Measurements from ENCODE around the gene NUDT1.
"Not testable (repeated sequence)": the region's sequence is repeated elsewhere in the genome, so short reads cannot be mapped to it uniquely, and the experiment has no call there.

The NUDT1 gene

DNA sequence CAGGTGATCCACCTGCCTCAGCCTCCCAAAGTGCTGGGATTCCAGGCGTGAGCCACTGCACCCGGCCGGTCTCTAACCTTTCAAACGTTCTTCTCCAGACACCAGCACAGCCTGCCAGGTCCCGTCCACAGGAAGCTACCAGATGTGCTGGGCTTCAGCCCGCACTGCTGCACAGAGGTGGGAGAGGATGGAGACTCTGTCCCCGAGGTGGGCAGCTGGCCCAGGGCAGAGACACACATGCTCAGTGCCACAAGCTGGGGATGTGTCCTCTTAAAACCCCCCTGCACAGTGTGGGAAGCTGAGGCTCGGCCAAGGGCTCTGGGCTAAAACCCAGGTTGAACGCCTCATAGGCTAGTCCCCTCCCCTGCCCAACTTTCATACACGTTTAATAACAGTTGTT, 9.4 kb downstream of the NUDT1 start:
- DNase-seq, result no peak

DNA sequence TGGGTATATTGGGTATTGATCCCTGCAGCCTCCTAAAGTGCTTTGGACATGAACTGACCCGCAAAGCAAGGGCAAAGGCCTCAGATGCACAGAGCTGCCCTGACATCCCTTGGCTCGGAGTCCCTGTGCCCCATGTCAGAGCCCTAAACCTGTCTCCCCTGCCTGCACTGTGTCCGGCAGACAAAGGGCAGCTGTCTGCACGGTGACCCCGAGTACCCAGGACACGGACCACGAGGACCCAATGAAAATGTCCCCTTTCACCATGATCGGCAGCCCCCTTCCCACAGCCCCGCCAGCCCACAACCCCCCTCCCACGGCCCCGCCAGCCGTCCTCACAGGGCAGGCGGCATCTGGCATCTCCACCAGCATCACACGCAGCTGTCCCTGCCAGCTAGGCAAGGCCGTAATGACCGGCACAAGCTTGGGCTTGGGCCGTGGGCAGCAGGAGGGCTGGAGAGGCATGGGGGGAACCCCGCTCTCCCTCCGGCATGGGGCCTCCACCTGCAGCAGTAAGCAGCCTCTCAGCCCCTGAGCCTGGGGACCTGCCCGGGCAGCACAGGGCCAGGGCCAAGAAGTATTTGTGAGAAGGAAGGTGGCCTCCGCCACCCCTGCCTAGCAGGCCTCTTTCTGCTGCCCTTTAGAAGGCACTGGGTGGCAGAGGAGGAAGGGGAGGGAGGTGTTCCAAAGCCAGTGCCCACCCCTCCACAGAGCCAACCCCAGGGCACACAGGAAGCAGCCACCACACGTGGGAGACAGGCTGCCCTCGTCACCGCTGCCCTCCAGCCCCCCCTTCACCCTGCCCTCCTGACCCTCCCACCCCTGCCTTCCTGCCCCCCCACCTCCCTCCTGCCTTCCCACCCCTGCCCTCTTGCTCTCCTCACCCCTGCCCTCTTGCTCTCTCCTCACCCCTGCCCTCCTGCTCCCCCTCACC, 10.1 kb downstream of the NUDT1 start:
- DNase-seq, result peak; percentile 10

DNA sequence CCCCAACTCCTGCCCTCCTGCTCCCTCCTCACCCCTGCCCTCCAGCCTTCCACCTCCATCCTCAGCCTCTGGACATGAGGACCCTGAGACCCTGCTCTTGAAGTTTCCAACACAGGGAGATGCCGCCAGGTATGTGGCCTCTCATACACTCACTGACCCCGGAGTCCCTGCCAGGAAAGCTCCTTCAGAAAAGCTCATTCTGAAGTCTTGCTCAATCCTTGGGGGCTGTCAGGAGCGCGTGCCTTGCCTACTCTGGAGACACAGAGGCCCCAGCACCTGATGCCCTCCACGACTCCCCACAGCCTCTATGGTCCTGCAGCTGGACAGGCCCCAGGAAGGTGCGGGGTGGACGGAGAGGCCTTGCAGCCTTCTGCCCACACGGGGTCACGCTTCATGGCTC, 11.0 kb downstream of the NUDT1 start:
- no peak for DNase-seq

DNA sequence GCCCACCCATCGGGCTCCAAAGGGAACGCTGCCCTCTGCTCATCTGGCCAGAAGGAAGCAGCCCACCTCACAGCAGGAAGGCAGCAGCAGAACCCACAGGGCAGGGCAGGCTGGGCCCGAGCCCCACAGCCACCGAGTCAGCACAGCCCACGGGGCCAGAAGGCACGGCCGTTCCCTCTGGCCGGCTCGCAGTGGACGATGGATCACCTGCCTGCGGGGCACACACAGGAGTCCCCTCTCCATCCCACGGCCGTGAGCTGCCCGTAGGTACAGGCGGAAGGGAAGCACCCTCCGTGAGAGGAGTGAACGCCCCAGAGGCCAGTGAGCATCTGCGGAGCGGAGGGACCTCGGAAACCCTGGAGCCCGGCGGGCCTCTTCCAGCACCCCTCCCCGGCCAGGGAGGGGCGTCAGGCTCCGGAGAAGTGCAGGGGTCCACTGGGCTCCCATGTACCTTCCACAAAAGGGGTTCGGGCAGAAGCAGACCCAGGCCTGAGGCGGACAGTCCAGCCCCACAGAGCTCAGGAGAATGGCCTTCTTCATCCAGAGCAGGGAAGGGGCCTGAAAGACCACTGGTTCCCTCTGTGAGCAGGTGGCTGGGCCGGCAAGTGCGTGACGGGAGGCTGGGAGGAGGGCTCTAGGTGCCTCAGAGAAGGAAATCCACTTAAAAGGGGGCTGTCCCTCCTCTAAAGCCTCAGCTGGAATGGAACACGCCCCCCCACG, 11.7 kb downstream of the NUDT1 start:
- DNase-seq, result no peak

DNA sequence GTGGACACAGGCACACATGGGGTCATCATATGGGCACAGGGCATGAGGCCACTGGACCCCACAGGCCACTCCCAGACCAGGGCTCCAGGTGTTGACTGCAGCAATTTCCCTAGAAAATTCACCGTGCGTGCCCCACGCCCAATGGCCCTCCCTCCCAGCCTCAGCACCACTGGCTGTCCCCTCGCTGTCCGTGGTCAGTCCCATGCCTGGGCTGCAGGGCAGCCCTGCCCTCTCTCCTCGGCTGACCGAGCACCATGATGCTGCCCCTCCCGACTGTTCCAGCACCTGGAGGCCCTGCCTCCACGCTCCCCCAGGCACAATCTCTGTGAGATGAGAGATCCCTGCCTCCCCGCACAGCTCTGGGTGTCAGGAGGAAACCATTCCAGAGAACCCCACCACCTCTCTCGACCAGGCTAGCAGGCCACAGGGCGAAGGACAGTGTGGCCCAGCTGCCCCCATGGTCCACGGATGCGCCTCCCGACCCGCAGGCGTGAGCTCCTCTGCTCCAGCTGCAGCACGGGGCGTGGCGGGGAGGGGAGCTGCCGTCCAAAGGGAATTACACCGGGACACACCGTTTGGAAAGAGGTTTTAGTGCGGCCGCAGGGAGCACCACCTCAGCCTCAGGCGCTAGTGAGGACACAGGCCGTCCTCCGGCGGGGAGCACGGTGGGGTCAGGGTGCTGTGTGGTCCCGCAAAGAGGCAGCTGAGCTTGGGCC, 12.6 kb downstream of the NUDT1 start:
- DNase-seq, result no peak

DNA sequence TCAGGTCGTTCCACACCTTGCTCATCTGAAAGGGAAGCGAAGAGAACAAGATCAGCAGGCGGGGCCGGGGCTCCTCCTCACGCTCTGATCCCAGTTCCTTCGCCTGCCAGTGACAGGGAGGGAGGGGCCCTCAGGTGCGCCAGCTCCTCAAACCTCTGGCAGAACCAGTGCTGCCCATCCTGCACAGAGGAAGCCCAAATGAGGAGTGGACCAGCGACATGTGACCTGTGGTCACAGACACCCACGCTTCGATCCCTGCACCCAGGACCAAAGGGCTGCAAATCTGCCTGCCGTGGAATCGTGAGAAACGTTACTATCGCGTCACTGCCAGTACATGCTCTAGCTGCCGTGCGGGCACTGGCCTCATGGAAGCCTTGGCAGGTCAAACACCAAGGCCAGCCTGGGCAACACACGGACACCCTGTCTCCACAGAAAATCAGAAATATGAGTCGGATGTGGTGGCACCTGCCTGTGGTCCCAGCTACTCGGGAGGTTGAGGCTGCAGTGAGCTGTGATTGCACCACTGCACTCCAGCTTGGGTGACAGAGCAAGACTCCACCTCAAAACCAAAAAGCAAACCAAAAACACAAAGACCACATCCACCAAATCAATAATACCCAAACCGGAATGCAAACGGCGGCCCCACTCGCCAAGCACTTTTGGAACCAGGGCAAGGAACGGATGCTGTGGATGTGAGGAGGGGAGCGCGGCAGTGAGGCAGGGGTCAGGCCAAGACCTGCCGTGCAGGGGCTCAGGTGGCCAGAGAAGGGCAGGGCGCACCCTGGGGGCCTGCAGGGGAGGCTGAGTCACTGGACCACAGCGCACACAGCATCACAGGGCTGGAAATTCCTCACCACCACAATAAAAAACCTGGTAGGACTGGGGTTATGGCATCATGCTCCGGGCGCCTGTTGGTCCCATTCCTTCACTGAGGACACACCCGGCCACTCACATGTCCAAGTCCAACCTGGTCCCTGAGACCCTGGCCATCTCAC, 13.4 kb downstream of the NUDT1 start:
- DNase-seq, result no peak

DNA sequence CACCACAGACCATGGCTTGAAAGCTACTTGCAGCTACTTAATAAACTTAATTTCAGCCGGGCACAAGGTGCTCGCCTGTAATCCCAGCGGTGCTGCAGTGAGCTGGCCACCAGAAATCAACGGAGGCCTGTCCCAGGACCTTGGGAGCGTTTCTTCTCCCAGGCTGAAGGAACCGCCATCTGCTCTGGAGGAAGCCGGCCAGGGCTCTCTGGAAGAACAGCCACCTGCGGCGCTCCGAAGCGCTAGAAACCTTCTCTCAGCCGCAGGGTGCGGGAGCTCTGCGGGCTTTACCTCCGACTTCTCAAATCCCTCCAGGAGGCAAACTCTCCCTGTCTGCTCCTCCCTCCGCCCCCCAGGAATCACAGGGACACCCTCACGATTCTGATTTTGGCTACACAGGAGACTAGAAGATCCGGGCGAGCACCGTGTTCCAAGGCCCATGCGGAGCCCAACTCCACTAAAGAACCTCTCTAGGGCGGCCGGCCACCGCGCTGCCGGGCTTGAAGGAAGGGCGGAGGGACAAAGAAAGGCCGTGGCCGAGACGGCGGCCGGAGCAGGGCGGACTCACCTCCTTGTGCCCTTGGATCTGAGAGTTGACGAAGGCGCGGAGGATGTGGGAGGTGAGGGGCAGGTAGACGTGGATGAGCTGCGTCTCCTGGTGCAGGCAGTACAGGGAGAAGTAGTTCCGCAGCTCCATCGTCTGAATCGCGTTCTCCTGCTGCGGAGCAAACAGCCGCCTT, 14.4 kb downstream of the NUDT1 start:
- no peak for DNase-seq

DNA sequence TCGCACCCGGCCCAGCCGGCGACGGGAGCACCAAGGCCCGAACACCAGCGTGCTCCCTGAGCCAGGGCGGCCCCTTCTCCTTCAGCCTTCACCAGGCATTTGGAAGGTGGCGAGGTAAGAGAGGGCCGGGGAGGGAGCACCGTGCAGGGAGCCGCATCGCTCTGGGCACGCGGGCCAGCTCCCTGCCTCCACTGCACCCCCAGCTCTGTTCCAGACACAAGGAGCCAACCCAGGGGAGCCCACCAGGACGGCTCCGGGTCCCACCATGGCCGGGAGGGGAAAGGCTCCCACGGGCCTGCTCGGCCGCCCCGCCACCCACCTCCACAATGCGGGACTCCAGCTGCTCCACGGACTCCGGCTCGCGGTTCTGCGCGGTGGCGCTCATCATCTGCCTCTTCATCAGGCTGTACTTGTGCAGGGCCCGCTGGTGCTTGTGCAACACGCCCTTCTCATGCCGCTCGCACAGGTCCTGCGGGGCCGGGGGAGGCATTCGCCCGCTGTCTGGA, 15.1 kb downstream of the NUDT1 start:
- no peak for DNase-seq

DNA sequence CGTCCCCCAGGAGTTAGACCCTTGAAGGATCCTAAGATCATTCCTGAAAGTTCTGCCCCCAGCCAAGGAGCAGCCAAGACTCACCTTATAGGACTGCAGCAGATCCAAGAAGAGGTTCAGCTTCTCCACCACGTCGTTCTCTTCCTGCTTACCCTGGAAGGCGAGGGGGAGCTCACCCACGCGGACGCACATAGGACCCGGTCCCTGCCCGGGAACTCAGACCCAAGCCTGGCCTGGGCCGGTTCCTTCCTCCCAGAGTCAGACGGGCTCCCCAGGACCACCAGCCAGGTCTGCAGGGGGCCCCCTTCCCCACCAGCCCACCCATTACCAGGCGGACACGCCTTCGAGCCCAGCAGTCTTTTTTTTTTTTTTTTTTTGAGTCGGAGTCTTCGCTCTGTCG, 15.6 kb downstream of the NUDT1 start:
- DNase-seq, result no peak

DNA sequence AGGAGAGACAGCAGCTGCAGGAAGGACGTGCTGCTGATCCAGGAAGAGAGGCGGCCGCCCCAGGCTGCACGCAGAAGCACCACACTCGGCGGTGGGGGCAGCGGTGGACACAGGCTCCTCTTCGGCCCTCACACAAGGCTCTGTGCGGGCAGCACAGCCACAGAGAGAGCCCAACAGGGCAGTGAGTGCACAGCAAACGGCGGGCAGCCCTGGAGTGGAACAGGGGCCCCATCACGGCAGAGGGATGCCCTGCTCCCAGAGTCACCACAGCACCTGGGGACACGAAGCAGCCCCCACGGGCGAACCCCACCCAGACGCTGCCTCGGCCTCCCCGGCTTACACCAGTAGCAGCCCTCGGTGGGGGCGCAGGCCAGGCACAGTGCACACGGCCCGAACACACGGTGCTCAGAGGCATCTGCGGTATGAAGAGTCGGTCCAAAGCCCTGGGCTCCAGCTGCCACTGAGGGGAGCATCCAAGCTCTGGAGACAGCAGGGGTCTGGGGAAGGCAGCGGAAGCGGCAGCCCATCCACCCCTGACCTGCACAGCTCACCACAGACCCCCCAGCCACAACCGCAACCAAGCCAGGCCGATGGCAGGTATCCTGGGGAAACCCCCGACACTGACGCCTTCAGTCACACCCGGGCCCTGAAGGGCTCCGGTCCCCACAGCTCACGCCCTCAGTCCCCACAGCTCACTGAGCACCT, 16.8 kb downstream of the NUDT1 start:
- no peak for DNase-seq

DNA sequence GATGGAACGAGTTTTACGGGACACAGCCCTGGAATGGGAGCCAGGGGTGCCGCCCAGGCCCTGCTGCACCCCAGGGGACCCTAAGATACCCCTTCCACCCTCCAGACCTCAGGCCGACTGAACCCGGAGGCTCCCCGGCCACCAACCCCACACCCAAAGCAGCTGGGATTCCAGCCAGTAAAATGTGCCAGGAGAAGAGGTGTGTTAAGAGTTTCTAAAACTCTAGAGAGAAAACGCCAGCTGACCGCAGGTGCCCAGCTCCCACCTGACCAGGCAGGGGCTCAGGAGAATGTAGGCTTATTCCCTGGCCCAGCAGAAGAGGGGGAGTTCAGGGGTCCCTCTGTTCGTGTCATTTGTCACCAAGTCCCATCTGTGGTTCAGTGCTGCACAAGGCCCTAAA, 17.5 kb downstream of the NUDT1 start:
- no peak for DNase-seq

DNA sequence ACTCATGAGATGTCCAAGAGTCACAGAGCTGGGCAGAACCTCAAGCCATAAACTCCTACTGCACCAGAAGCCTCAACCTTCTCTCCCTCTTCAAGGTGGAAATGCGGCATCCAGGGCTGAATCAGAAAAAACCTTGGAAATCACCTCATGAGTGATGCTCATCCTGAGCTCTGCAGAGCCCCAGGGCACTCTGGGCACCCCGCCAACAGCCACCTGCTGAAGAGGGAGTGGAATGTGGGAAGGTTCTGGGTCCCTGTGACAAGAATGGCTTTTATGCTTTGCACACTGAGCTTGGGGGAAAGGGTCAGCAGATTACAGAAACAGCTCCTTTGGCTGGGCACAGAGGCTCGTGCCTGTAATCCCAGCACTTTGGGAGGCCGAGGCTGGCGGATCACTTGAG, 18.8 kb downstream of the NUDT1 start:
- peak; percentile 48 for DNase-seq

DNA sequence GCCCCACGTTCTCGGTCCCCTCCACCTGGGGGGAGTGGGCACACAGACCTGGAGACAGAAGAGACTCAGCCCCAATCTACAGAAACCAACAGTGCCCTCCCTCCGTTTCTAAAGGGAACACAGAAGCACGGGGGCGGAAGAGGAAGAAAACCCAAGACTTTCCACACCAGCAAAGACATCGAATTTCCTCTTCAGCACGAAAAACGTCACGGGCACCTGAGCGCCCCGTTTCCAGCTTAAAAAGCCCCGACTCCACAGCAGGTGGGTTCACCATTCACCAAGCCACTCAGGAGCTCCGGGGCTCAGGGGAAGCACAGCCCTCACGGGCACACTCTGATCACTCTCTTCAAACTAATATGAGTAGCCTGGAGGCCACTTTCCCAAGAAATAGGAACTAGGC, 19.6 kb downstream of the NUDT1 start:
- no peak for DNase-seq

DNA sequence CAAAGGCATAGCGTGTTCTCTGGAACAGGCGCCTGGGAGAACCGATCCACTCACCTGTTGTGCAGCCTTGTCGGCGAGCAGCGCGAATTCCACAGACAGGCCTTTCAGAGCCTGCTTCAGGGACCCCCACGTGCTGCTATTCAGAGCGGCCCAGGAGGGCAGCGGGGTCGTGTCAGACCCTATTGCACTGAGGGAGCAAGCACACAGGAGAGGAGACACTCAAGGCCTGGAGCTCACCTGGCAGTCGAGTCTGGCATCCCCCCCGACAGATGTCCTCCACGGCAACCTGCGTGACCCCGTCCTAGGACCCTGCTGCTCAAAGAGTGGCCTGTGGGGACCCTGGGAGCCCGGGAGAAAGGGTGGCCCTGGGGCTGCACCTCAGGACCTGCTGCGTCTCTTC, 21.1 kb downstream of the NUDT1 start:
- no peak for DNase-seq

DNA sequence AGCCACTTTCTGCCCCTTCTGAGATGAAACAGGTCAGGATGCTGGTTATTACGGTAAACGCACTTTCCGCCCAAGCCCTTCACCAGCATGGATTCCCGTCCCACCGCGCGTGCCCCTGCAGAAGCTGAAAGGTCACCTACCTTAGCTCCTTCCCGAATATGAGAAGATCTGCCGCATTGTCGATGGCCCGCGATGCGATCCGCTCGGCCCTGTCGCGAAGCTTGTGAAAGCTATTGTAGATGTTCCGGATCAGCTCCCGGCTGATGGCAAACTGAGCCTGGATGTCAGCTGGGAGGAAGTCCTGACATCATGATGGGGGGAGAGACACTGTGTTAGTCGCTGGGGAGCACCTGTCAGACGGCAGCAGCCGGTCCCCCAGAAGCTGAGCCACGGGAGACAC, 22.1 kb downstream of the NUDT1 start:
- no peak for DNase-seq

DNA sequence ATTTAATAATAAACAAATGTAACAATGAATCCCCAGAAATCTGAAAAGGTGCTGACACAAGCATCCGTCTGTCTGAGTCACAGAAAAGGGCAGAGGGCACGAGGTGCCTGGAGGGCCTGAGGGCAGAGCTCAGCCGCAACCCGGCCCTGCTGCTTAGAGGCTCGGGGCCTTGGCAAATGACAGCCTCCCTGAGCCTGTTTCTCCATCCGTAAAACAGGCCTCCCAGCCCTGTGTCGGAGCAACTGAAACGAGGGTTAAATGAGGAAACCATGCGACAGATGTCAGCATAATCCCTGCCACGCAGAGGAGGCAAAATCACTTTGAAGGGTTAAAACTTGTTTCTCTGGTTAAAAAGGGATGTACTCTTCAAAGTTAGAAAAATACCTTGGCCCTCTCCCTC, 24.9 kb downstream of the NUDT1 start:
- no peak for DNase-seq

DNA sequence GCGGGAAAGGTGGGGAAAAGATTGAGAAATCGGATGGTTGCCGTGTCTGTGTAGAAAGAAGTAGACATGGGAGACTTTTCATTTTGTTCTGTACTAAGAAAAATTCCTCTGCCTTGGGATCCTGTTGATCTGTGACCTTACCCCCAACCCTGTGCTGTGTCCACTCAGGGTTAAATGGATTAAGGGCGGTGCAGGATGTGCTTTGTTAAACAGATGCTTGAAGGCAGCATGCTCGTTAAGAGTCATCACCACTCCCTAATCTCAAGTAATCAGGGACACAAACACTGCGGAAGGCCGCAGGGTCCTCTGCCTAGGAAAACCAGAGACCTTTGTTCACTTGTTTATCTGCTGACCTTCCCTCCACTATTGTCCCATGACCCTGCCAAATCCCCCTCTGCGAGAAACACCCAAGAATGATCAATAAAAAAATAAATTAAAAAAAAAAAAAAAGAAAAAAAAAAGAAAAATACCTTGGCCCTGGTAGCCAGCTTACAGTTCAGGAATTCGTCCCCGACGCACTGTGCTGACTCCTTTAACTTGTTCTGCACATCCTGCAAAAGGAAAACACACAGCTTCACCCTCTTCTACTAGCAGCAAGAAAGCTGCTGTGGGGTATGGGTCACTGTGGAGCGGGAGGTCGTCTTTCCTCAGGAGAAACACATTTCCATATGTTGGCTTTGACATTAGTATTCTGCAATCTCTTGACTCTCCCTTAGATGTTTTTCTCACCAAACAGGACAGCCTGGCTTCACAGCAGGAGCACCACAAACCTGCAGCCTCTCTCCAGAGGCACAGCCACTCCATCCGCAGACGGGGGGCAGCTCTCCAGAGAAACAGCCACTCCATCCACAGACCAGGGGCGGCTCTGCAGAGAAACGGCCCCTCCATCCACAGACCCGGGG, 27.3 kb downstream of the NUDT1 start:
- DNase-seq, result not testable (repeated sequence)

DNA sequence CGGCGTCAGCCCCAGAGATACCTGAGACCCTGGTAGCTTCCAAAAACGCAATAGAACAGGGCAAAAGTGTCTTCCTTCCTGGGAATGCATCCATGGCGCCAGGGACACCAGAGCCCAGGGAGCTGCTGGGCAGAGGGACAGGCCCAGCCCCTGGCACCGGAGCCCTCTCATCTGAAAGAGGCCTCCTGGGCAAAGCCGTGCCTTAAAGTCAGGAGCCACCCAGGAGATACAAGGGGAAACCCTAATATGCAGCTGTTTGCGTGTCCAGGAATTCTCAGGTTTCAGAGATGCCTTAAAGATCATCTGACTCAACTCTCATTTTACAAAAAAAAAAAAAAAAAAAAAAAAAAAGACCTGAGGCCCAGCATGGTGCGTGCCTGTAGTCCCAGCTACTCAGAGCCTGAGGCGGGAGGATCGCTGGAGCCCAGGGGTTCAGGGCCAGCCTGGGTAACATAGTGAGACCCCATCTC, 28.0 kb downstream of the NUDT1 start:
- no peak for DNase-seq

DNA sequence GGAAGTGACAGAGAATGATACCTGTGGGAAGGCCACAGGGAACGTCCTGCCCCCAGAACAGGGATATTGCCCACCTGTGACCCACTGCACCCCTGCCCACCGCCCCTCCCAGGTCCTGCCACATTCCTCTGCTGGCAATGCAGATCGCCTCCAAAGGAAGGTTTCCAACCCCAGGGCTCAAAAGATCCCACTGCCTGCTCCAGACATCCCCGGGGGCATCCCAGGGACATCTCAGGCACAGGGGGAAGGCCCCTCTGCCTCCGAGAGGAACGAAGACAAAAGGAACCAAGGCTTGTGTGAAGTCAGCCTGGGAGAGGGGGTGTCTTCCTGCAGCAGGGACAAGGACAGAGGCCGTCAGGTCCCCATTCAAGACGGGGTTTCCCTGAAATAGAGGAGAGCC, 28.5 kb downstream of the NUDT1 start:
- DNase-seq, result no peak

All from NCI-H1092 (cell line).